Kidney epithelial cell (primary cell): ENCODE data around the gene CCDC77. TPM values are rescaled to one million over a fixed set of nuclear protein-coding genes. Genes with fewer than 3 reads are reported as not detected.

Experiments used
- DNase-seq: peaks from one replicate; pipeline ENCODE4 v3.0.0-alpha.2; 2010; ENCODE audit warnings: low read depth
- H3K27me3 ChIP-seq: 2 replicates; pipeline ENCODE4 v1.6.0; 2011; ENCODE audit warnings: low read length; ENCODE audit not compliant: control insufficient read depth, insufficient read depth
- H3K36me3 ChIP-seq: 2 replicates; pipeline ENCODE4 v1.5.1; 2011; ENCODE audit warnings: low read length; ENCODE audit not compliant: control insufficient read depth, insufficient read depth
- H3K4me3 ChIP-seq: 2 replicates; pipeline ENCODE4 v1.5.1; 2011; ENCODE audit warnings: low read depth, mild to moderate bottlenecking, control low read depth, low read length
- CTCF ChIP-seq: IDR thresholded peaks from 2 replicates; pipeline ENCODE4 v1.5.1; 2011; ENCODE audit warnings: mild to moderate bottlenecking, moderate library complexity, low read length, control low read depth, inconsistent platforms; ENCODE audit not compliant: insufficient read depth, poor library complexity, severe bottlenecking
- total RNA-seq: library from RNA; depleted of rRNA; stranded (reverse); fragments of >200 nt; gene quantifications from 2 replicates; pipeline ENCODE4 v1.2.3, GENCODE V29; 2015

The CCDC77 gene
- total RNA-seq, 1 donor from 2014 or later, result 18.5 TPM

DNA sequence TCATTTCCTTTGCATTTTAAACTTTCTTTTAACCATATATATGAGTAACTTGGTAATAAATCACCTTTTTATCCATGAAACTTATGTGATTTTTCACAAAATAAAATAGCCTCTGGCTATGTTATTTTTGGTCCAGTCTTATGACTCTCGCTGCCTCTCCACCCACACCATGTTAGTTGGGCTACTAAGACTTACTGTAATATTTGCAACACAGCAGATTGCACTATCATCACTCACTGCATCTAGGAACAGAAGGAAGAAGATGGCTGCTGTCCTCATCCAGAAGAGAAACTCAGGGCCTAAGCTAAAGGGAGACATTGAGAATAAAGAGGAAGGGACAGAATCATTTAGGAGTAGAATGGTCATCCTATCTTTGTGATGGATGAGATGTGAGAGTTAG is 45.7 kb downstream of the CCDC77 start:
- H3K4me3 ChIP-seq, result no peak overlapping the region
- no peak for DNase-seq
- no peak for TF ChIP-seq CTCF
- H3K36me3 ChIP-seq, result no peaks in the 10 kb centered on the region
- H3K27me3 ChIP-seq, result peaks cover 2% of the 10 kb centered on the region

GRCh38 chr12:449203-449602 is 47.8 kb downstream of the CCDC77 start:
- no peak for DNase-seq
- no peak for TF ChIP-seq CTCF
- H3K36me3 ChIP-seq, result no peaks in the 10 kb centered on the region
- no peak overlapping the region for H3K4me3 ChIP-seq
- H3K27me3 ChIP-seq, result peaks cover 2% of the 10 kb centered on the region

DNA sequence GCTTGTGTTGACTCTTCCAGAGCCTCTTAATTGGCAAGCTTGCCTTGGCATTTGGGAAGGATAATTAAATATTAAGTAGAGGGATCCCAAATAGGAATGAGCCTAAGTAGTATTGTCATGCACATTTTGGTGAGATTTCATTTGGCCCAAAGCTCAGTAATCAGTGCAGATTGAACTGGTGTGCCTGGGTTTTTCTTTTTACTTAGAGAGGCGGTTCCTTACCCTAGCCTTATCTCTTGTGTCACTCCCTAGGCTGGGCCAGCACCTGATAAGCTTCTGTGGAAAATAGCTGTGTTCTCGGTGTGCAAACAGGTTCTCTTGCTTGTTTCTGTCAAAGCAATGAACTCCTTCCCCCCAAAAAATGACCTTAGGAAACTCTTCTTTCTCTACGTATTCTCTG is 49.0 kb downstream of the CCDC77 start:
- peaks cover 7% of the 10 kb centered on the region for H3K27me3 ChIP-seq
- H3K36me3 ChIP-seq, result no peaks in the 10 kb centered on the region
- TF ChIP-seq CTCF, result no peak
- DNase-seq, result no peak
- H3K4me3 ChIP-seq, result no peak overlapping the region

GRCh38 chr12:452667-453210 is 51.3 kb downstream of the CCDC77 start:
- no peaks in the 10 kb centered on the region for H3K36me3 ChIP-seq
- peaks cover 7% of the 10 kb centered on the region for H3K27me3 ChIP-seq
- no peak for TF ChIP-seq CTCF
- H3K4me3 ChIP-seq, result no peak overlapping the region
- DNase-seq, result no peak

- Histone ChIP-seq H3K27me3 (peaks cover 11% of the 10 kb centered on the region), H3K4me3 (no peak overlapping the region), H3K36me3 (no peaks in the 10 kb centered on the region)
- DNase-seq, result no peak
- TF ChIP-seq CTCF, result no peak
Observed at GRCh38 chr12:454833-455232, 53.4 kb downstream of the CCDC77 start.

DNA sequence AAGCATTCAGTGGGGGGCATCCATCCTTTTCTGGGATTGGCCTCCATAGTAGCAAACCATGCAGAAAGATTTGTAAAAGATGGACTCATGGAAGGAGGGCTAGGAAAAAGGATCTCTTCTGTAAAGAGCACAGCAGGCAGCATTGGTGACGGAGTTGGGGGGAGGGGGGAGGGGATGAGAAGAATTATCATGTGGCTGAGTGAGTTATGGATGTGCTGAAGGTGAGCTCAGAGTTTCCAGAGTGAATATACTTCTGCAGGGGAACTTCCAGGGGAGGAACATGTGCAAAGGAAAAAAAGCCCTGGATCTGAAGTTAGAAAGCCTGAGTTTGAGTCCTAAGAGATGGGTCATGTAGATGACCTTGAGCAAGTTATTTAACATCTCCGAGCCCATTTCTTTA is 54.4 kb downstream of the CCDC77 start:
- DNase-seq, result no peak
- no peak for TF ChIP-seq CTCF
- H3K4me3 ChIP-seq, result no peak overlapping the region
- H3K36me3 ChIP-seq, result no peaks in the 10 kb centered on the region
- H3K27me3 ChIP-seq, result peaks cover 17% of the 10 kb centered on the region
